ENCODE measurements around the gene KIAA1328. TPM values are rescaled to one million over a fixed set of nuclear protein-coding genes. Genes with fewer than 3 reads are reported as not detected.
"Not testable (repeated sequence)": the region's sequence is repeated elsewhere in the genome, so short reads cannot be mapped to it uniquely, and the experiment has no call there.

Gene KIAA1328
- total RNA-seq, 4 donors from 2014 or later = 11.3 to 26.1 (median 15.3) TPM

- H3K9me3 ChIP-seq = no peaks in the 10 kb centered on the region
- no peak overlapping the region for H3K4me3 ChIP-seq
- no peak for TF ChIP-seq EP300 (IDR thresholded peaks at IDR 0.05)
- H3K27me3 ChIP-seq = no peaks in the 10 kb centered on the region
- H3K4me1 ChIP-seq = peaks cover 0 to 8% (median 0%) of the 10 kb centered on the region in 3 donors
- no peak for ATAC-seq
- H3K36me3 ChIP-seq = no peaks in the 10 kb centered on the region
- 67 to 94% methylated on average over 3 of the region's 3 CpGs for WGBS, 2 donors (ENCODE audit: low coverage in 1 of 2)
- no peak overlapping the region for H3K27ac ChIP-seq
Observed at GRCh38 chr18:36903215-36903928, 74.4 kb downstream of the KIAA1328 start.

GRCh38 chr18:36905571-36905970 lies 76.6 kb downstream of the KIAA1328 start:
- Histone ChIP-seq H3K27ac (no peak overlapping the region), H3K4me1 (peaks cover 0 to 8% (median 0%) of the 10 kb centered on the region in 3 donors), H3K4me3 (no peak overlapping the region), H3K27me3 (no peaks in the 10 kb centered on the region), H3K36me3 (no peaks in the 10 kb centered on the region), H3K9me3 (no peaks in the 10 kb centered on the region)
- no peak for TF ChIP-seq POLR2A (IDR thresholded peaks at IDR 0.05)
- no peak for TF ChIP-seq CTCF (IDR thresholded peaks at IDR 0.05)
- TF ChIP-seq EP300 (IDR thresholded peaks at IDR 0.05) = no peak
- TF ChIP-seq POLR2AphosphoS5 (IDR thresholded peaks at IDR 0.05) = no peak
- ATAC-seq = no peak

GRCh38 chr18:36909282-36909681 lies 80.4 kb downstream of the KIAA1328 start:
- H3K4me1 ChIP-seq, H3K4me3 ChIP-seq, H3K27ac ChIP-seq, ATAC-seq, H3K9me3 ChIP-seq, H3K36me3 ChIP-seq, H3K27me3 ChIP-seq: not testable (repeated sequence)
- WGBS, 2 donors (ENCODE audit: low coverage in 1 of 2) = 100% methylated on average over 1 of the region's 4 CpGs; no CpG with 5 or more reads in 1 of the 2 donors

GRCh38 chr18:36912887-36913286 lies 84.0 kb downstream of the KIAA1328 start:
- H3K9me3 ChIP-seq = no peaks in the 10 kb centered on the region
- no peak overlapping the region for H3K4me3 ChIP-seq
- no peaks in the 10 kb centered on the region for H3K4me1 ChIP-seq
- H3K36me3 ChIP-seq = no peaks in the 10 kb centered on the region
- ATAC-seq = no peak
- WGBS, 2 donors (ENCODE audit: low coverage in 1 of 2) = 83 to 85% methylated on average over 1 of the region's 1 CpG
- H3K27me3 ChIP-seq = no peaks in the 10 kb centered on the region
- no peak overlapping the region for H3K27ac ChIP-seq
- TF ChIP-seq POLR2AphosphoS5 (IDR thresholded peaks at IDR 0.05) = no peak
- no peak for TF ChIP-seq POLR2A (IDR thresholded peaks at IDR 0.05)
- TF ChIP-seq EP300 (IDR thresholded peaks at IDR 0.05) = no peak
- TF ChIP-seq CTCF (IDR thresholded peaks at IDR 0.05) = no peak

- Histone ChIP-seq H3K27ac (no peak overlapping the region), H3K9me3 (no peaks in the 10 kb centered on the region), H3K4me3 (no peak overlapping the region), H3K27me3 (no peaks in the 10 kb centered on the region), H3K4me1 (no peaks in the 10 kb centered on the region), H3K36me3 (no peaks in the 10 kb centered on the region)
- no peak for TF ChIP-seq CTCF (IDR thresholded peaks at IDR 0.05)
- TF ChIP-seq POLR2A (IDR thresholded peaks at IDR 0.05) = no peak
- TF ChIP-seq EP300 (IDR thresholded peaks at IDR 0.05) = no peak
- no peak for TF ChIP-seq POLR2AphosphoS5 (IDR thresholded peaks at IDR 0.05)
- WGBS, 2 donors (ENCODE audit: low coverage in 1 of 2) = 72 to 75% methylated on average over 2 to 3 of the region's 3 CpGs
- no peak for ATAC-seq
Observed at GRCh38 chr18:36917907-36918306, 89.0 kb downstream of the KIAA1328 start.

GRCh38 chr18:36929601-36930000 lies 100.7 kb downstream of the KIAA1328 start:
- H3K27ac ChIP-seq = no peak overlapping the region
- no peak for ATAC-seq
- WGBS, 2 donors (ENCODE audit: low coverage in 1 of 2) = 78 to 100% methylated on average over 1 to 2 of the region's 2 CpGs
- peaks cover 0 to 5% (median 0%) of the 10 kb centered on the region in 3 donors for H3K9me3 ChIP-seq
- peaks cover 0 to 10% of the 10 kb centered on the region in 2 donors for H3K36me3 ChIP-seq
- H3K4me1 ChIP-seq = no peaks in the 10 kb centered on the region
- no peak for TF ChIP-seq POLR2A (IDR thresholded peaks at IDR 0.05)
- no peak for TF ChIP-seq EP300 (IDR thresholded peaks at IDR 0.05)
- TF ChIP-seq POLR2AphosphoS5 (IDR thresholded peaks at IDR 0.05) = no peak
- no peak for TF ChIP-seq CTCF (IDR thresholded peaks at IDR 0.05)
- H3K27me3 ChIP-seq = no peaks in the 10 kb centered on the region
- no peak overlapping the region for H3K4me3 ChIP-seq
